Transverse colon (tissue), 3 donors: ENCODE results near the gene SPIC.

Experiments
- POLR2A ChIP-seq: fragments of 450-650 bp; IDR thresholded peaks from one replicate; pipeline ENCODE4 v1.6.1; 2016; ENCODE audit warnings: antibody characterized with exemption, mild to moderate bottlenecking, moderate library complexity
- TF ChIP-seq, protein P1 (sequence below), 5 experiments: fragments of 200-600 bp in 3 of 5; fragments of 450-650 bp in 2 of 5; sonication (generic) in 3 of 5; IDR thresholded peaks; 1 replicate in 2 of 5; 2 replicates in 3 of 5; pipeline ENCODE4 v1.5.1; 2016 to 2017; ENCODE audit warnings: antibody characterized with exemption in 5 of 5, inconsistent platforms in 3 of 5, mild to moderate bottlenecking in 2 of 5, moderate library complexity in 1 of 5

DNA sequence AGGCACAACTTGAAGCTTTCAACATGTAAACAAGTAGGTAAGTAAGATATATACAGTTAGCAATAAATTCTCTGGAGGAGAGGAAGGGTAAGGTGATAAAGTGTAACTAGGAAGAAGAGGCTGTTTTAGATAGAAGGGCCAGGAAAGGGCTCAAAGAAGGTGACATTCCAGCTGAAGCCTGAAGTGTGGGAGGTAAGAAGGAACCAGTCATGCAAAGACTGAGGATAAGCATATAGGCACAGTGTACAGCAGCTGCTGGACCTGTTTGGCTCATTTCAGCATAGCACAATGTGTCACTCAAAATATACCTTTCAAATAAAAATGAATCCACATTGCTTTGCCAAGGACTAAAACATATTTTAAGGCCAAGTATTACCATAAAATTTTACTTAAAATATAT, 39.0 kb upstream of the SPIC start:
- TF ChIP-seq POLR2A: no peak
- TF ChIP-seq, protein P1, sequence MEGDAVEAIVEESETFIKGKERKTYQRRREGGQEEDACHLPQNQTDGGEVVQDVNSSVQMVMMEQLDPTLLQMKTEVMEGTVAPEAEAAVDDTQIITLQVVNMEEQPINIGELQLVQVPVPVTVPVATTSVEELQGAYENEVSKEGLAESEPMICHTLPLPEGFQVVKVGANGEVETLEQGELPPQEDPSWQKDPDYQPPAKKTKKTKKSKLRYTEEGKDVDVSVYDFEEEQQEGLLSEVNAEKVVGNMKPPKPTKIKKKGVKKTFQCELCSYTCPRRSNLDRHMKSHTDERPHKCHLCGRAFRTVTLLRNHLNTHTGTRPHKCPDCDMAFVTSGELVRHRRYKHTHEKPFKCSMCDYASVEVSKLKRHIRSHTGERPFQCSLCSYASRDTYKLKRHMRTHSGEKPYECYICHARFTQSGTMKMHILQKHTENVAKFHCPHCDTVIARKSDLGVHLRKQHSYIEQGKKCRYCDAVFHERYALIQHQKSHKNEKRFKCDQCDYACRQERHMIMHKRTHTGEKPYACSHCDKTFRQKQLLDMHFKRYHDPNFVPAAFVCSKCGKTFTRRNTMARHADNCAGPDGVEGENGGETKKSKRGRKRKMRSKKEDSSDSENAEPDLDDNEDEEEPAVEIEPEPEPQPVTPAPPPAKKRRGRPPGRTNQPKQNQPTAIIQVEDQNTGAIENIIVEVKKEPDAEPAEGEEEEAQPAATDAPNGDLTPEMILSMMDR (IDR thresholded peaks at IDR 0.05): no peak
